HepG2 (cell line): ENCODE results near the gene PTPN2. TPM values are rescaled to one million over a fixed set of nuclear protein-coding genes. Genes with fewer than 3 reads are reported as not detected.

ENCODE experiments used
- ATAC-seq: fragments of 200-7000 bp; cut with Tn5 transposase; 3 replicates; pipeline ENCODE4 v1.9.1; 2020; ENCODE audit warnings: mild to moderate bottlenecking, moderate library complexity
- BruUV-seq: library from RNA; stranded (reverse); fragments of 400-500 nt; replicated peaks from 2 replicates; lab custom pipeline; 2021; lab: Mats Ljungman, UMichigan
- CTCF ChIA-PET: fragments of 300-600 bp; formaldehyde crosslinking; extraction: SDS; loops from one replicate; lab custom pipeline; 2021; ENCODE audit warnings: low total read pairs, inconsistent platforms, low intra/inter-chr PET ratio; lab: Yijun Ruan, JAX
- POLR2A ChIA-PET: fragments of 350-600 bp; sonication (Branson Sonifier 250); formaldehyde crosslinking; loops from one replicate; lab custom pipeline; 2020; ENCODE audit warnings: antibody characterized with exemption, inconsistent platforms; lab: Yijun Ruan, JAX
- DNase-seq: peaks from one replicate; pipeline ENCODE4 v3.0.0-alpha.2; 2015; ENCODE audit warnings: low spot score
- FAIRE-seq: peaks from 3 replicates; lab custom pipeline; 2011; peaks lifted over from hg19 to GRCh38; lab: Jason Lieb, UNC
- H2AFZ ChIP-seq: one replicate; pipeline ENCODE4 v1.6.1; 2011; ENCODE audit warnings: low read length, inconsistent platforms
- H3K27ac ChIP-seq: fragments of 300-600 bp; 3 replicates; pipeline ENCODE4 v1.8.0; 2011; ENCODE audit warnings: mixed run types, mild to moderate bottlenecking, mixed read lengths, low read length, inconsistent platforms; ENCODE audit not compliant: insufficient read depth; ENCODE audit errors: extremely low read length
- H3K27me3 ChIP-seq, 2 experiments: fragments of 200-600 bp in 1 of 2; 2 replicates in 1 of 2; 3 replicates in 1 of 2; pipeline versions ENCODE4 v1.6.0 to v1.8.0; 2011; ENCODE audit warnings: low read length in 2 of 2, mild to moderate bottlenecking in 2 of 2, moderate library complexity in 2 of 2, inconsistent platforms in 1 of 2; ENCODE audit not compliant: insufficient read depth in 2 of 2, control insufficient read depth in 1 of 2
- H3K36me3 ChIP-seq, 2 experiments: fragments of 200-600 bp in 1 of 2; replicated peaks in 1 of 2; 2 replicates in 1 of 2; 3 replicates in 1 of 2; pipeline versions ENCODE4 v1.5.1 to v1.8.0; 2011; ENCODE audit warnings: low read length in 2 of 2, inconsistent platforms in 1 of 2; ENCODE audit not compliant: insufficient read depth in 2 of 2, control insufficient read depth in 1 of 2
- H3K4me1 ChIP-seq: 2 replicates; pipeline ENCODE4 v1.5.1; 2012; ENCODE audit warnings: low read length, inconsistent platforms; ENCODE audit not compliant: insufficient read depth
- H3K4me2 ChIP-seq: 2 replicates; pipeline ENCODE4 v1.6.0; 2011; ENCODE audit warnings: low read depth, low read length, inconsistent platforms
- H3K4me3 ChIP-seq, 3 experiments: fragments of 200-600 bp in 1 of 3; sonication (generic), shearing (Covaris generic) in 1 of 3; replicated peaks in 1 of 3; 2 replicates each; pipeline ENCODE4 v1.5.1; 2011 to 2016; ENCODE audit warnings: low read length in 3 of 3, inconsistent platforms in 2 of 3, low read depth in 2 of 3, mild to moderate bottlenecking in 2 of 3, control low read depth in 1 of 3, mixed read lengths in 1 of 3; ENCODE audit not compliant: insufficient read depth in 1 of 3
- H3K79me2 ChIP-seq: one replicate; pipeline ENCODE4 v1.6.1; 2011; ENCODE audit warnings: low read length, inconsistent platforms; ENCODE audit not compliant: insufficient read depth
- H3K9ac ChIP-seq: 2 replicates; pipeline ENCODE4 v1.6.0; 2011; ENCODE audit warnings: mild to moderate bottlenecking, low read depth, low read length, inconsistent platforms; ENCODE audit not compliant: insufficient read depth
- H3K9me3 ChIP-seq: 2 replicates; pipeline ENCODE4 v1.5.1; 2012; ENCODE audit warnings: mild to moderate bottlenecking, low read length
- H4K20me1 ChIP-seq: 2 replicates; pipeline ENCODE4 v1.6.0; 2011; ENCODE audit warnings: inconsistent platforms, mild to moderate bottlenecking, low read length, moderate library complexity; ENCODE audit not compliant: insufficient read depth
- ELK4 ChIP-seq: sonication (generic); formaldehyde crosslinking; IDR thresholded peaks from 2 replicates; pipeline ENCODE4 v1.9.0; 2021; ENCODE audit warnings: missing genetic modification reagents, borderline replicate concordance
- FOXA3 ChIP-seq: IDR thresholded peaks from 2 replicates; pipeline ENCODE4 v1.6.1; 2016; ENCODE audit warnings: missing genetic modification reagents, missing compliant biosample characterization
- FOXJ3 ChIP-seq: sonication (generic); formaldehyde crosslinking; IDR thresholded peaks from 2 replicates; pipeline ENCODE4 v1.4.0; 2020; ENCODE audit warnings: missing genetic modification reagents, mild to moderate bottlenecking, borderline replicate concordance
- HMG20B ChIP-seq: conservative IDR thresholded peaks from 2 replicates; pipeline ENCODE4 v1.6.1; 2016; ENCODE audit warnings: missing genetic modification reagents, missing compliant biosample characterization
- KDM1A ChIP-seq: IDR thresholded peaks from 2 replicates; pipeline ENCODE4 v1.6.1; 2016; ENCODE audit warnings: missing compliant biosample characterization
- MIER2 ChIP-seq: IDR thresholded peaks from 2 replicates; pipeline ENCODE4 v1.6.1; 2016; ENCODE audit warnings: missing biosample characterization, missing genetic modification reagents
- NFE2L2 ChIP-seq: fragments of 150-350 bp; IDR thresholded peaks from 2 replicates; pipeline ENCODE4 v1.6.1; 2014; ENCODE audit warnings: low read length
- ZNF572 ChIP-seq: sonication (generic); formaldehyde crosslinking; IDR thresholded peaks from 2 replicates; pipeline ENCODE4 v1.5.1; 2020; ENCODE audit warnings: mild to moderate bottlenecking, missing genetic modification reagents
- ZNF629 ChIP-seq: sonication (generic); formaldehyde crosslinking; conservative IDR thresholded peaks from 2 replicates; pipeline ENCODE4 v1.5.0; 2020; ENCODE audit warnings: missing genetic modification reagents
- ZZZ3 ChIP-seq: sonication (generic); formaldehyde crosslinking; IDR thresholded peaks from 2 replicates; pipeline ENCODE4 v1.4.0; 2020; ENCODE audit warnings: missing genetic modification reagents, mild to moderate bottlenecking, borderline replicate concordance
- WGBS: methylation state at CpG from one replicate; pipeline ENCODE4 v1.1.6; 2017; ENCODE audit warnings: low lambda C conversion rate; 5-methylcytosine and 5-hydroxymethylcytosine counted together
- in situ Hi-C: cut with HindIII; loops from 2 replicates; pipeline ENCODE4 v1.10.0; 2017; ENCODE audit warnings: low pct_unique_long_range_greater_than_20kb; ENCODE audit not compliant: extremely low pct_ligation_motif_present
- intact Hi-C: fragments of 100-400 bp; cut with micrococcal nuclease; formaldehyde crosslinking; loops from one replicate; pipeline ENCODE4 v1.10.0; 2022; ENCODE audit not compliant: unreplicated experiment
- polyA plus RNA-seq, 8 experiments: library from polyadenylated mRNA; depleted of rRNA in 3 of 8; stranded (reverse) in 7 of 8; unstranded in 1 of 8; fragments of >200 nt; fragmentation: Illumina TruSeq in 4 of 8; extraction: Trizol in 4 of 8; gene quantifications; 2 replicates each; pipeline versions ENCODE4 v1.2.1 to v1.2.3, GENCODE V29; 2011 to 2016; ENCODE audit warnings: low read depth in 4 of 8, missing spikeins in 1 of 8, mixed read lengths in 1 of 8; ENCODE audit not compliant: insufficient read depth in 1 of 8
- total RNA-seq, 5 experiments: library from RNA; depleted of rRNA; stranded (reverse); fragments of >200 nt; fragmentation: Illumina TruSeq; extraction: Trizol; gene quantifications; 2 replicates each; pipeline ENCODE4 v1.2.3, GENCODE V29; 2016; ENCODE audit warnings: low read depth in 1 of 5
- TF ChIP-seq, protein P1 (sequence below): sonication (generic); formaldehyde crosslinking; IDR thresholded peaks from 2 replicates; pipeline ENCODE4 v1.4.0; 2020; ENCODE audit warnings: mild to moderate bottlenecking, missing genetic modification reagents

The PTPN2 gene
- total and polyA plus RNA-seq, 2 of the 13 experiments (the other 11 are each of a cell fraction or from before 2014, with no cell fraction given) = 24.9 to 41.5 TPM

GRCh38 chr18:12766986-12767433 lies 117.0 kb downstream of the PTPN2 start (continued):
- TF ChIP-seq, protein P1, sequence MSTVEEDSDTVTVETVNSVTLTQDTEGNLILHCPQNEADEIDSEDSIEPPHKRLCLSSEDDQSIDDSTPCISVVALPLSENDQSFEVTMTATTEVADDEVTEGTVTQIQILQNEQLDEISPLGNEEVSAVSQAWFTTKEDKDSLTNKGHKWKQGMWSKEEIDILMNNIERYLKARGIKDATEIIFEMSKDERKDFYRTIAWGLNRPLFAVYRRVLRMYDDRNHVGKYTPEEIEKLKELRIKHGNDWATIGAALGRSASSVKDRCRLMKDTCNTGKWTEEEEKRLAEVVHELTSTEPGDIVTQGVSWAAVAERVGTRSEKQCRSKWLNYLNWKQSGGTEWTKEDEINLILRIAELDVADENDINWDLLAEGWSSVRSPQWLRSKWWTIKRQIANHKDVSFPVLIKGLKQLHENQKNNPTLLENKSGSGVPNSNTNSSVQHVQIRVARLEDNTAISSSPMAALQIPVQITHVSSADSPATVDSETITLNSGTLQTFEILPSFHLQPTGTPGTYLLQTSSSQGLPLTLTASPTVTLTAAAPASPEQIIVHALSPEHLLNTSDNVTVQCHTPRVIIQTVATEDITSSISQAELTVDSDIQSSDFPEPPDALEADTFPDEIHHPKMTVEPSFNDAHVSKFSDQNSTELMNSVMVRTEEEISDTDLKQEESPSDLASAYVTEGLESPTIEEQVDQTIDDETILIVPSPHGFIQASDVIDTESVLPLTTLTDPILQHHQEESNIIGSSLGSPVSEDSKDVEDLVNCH (CRISPR knock-in tag) = no peak
- no peak for TF ChIP-seq NFE2L2
- TF ChIP-seq, all 625 proteins: peak for 177

GRCh38 chr18:12765586-12765985 lies 118.5 kb downstream of the PTPN2 start:
- no peak for TF ChIP-seq ZNF629 (CRISPR knock-in tag)
- TF ChIP-seq ZNF572 = no peak
- TF ChIP-seq ELK4 (CRISPR knock-in tag) = no peak
- TF ChIP-seq ZZZ3 = no peak
- TF ChIP-seq FOXJ3 (CRISPR knock-in tag) = no peak
- no peak for TF ChIP-seq MIER2
- no peak for TF ChIP-seq KDM1A (CRISPR knock-in tag)
- TF ChIP-seq HMG20B = no peak
- no peak for TF ChIP-seq FOXA3
- Histone ChIP-seq H3K4me2 (no peak overlapping the region), H3K9me3 (no peaks in the 10 kb centered on the region), H3K36me3 (no peaks in the 10 kb centered on the region), H3K4me1 (peaks cover 57% of the 10 kb centered on the region), H3K79me2 (no peaks in the 10 kb centered on the region), H3K27me3 (no peaks in the 10 kb centered on the region), H3K27ac (no peak overlapping the region), H4K20me1 (no peaks in the 10 kb centered on the region), H3K4me3 (no peak overlapping the region), H2AFZ (no peak overlapping the region), H3K9ac (no peak overlapping the region)
- in situ Hi-C loops = loop anchor here (5.0 kb wide), 1 partner anchor 38 kb away; no protein-coding TSS in a partner anchor
- DNase-seq (no peak), ATAC-seq (no peak), FAIRE-seq (no peak)
- 90% methylated on average over 3 of the region's 11 CpGs for WGBS
- no TSS peak for BruUV-seq
- intact Hi-C loops = no loop called here
- CTCF ChIA-PET = no interaction called here
- POLR2A ChIA-PET = interaction anchor here (2.6 to 4.0 kb wide), 2 partner anchors 35 to 118 kb away, joined by 12 to 34 read pairs; partner anchors contain the start of gene PTPN2
